Measurements from ENCODE around the gene MTHFD2L.

Gene MTHFD2L

GRCh38 chr4:74344031-74344430 is 186.1 kb downstream of the MTHFD2L start:
- no peak for DNase-seq

All from CD4-positive, alpha-beta T cell treated with Interleukin-17A for 1 hour (primary cell).